NCI-H1436 (cell line): Measurements from ENCODE around the gene RNF19B.
"Not testable (repeated sequence)": the region's sequence is repeated elsewhere in the genome, so short reads cannot be mapped to it uniquely, and the experiment has no call there.

Experiments
- DNase-seq: peaks from one replicate; lab custom pipeline; 2025; lab: John Stamatoyannopoulos, UW

The RNF19B gene

DNA sequence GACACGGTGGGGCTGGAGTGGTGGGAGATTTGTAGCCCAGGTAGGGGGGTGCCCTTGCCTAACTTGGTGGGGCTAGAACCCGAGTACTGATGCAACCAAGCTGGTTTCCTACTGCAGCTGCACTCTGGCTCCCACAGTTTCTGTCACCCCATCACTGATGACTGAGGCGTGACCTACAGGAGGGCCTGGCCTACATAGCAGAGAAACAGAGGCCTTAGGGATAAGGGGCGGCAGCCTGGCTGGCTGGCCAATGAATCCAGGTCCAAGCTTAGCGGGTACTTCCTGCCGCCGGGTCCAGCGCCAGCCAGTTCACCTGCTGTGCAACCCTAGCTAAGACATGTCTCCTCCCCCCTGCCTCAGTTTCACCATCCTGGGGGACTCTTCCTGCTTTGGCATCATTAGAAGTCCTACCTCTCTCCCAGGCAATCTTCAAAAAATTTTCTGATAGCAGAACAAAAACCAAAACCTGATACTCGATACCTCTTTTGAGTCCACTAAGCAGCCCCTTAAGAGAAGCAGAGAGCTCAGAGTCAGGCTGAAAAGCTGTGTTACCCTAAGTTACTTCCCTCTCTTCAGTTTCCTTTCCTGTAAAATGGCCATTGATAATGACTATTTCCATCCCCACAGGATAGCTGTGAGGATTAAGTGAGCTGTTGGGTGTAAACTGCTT lies 27.3 kb upstream of the RNF19B start:
- no peak for DNase-seq

DNA sequence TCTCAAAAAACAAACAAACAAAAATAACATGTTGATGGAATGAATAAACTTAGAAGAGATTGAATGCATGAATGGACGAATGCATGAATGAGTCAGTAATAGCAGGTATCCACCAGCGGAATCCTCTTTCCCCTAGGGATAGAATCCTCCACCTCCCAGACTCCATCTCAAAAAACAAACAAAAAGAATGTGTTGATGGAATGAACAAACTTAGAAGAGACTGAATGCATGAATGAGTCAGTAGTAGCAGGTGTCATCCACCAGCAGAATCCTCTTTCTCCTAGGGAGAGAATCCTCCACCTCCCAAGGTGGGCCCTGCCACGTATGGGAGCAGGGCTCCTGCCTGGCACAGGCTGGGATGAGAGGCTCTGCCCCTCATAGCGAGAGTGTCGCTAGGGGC lies 26.8 kb upstream of the RNF19B start:
- no peak for DNase-seq

DNA sequence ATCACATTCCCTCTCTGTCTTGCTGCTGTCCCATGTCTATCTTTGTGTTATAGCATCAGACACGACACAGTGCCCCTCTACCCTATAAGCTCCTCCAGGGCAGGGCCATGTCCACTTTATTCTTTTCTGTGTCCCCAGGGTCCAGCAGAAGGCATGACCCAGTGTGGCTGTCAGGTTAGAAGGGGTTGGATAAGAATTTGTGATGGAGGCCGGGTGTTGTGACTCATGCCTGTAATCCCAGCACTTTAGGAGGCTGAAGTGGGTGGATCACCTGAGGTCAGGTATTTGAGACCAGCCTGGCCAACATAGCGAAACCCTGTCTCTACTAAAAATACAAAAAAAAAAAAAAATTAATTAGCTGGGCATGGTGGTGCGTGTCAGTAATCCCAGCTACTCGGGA lies 26.3 kb upstream of the RNF19B start:
- DNase-seq, result no peak

DNA sequence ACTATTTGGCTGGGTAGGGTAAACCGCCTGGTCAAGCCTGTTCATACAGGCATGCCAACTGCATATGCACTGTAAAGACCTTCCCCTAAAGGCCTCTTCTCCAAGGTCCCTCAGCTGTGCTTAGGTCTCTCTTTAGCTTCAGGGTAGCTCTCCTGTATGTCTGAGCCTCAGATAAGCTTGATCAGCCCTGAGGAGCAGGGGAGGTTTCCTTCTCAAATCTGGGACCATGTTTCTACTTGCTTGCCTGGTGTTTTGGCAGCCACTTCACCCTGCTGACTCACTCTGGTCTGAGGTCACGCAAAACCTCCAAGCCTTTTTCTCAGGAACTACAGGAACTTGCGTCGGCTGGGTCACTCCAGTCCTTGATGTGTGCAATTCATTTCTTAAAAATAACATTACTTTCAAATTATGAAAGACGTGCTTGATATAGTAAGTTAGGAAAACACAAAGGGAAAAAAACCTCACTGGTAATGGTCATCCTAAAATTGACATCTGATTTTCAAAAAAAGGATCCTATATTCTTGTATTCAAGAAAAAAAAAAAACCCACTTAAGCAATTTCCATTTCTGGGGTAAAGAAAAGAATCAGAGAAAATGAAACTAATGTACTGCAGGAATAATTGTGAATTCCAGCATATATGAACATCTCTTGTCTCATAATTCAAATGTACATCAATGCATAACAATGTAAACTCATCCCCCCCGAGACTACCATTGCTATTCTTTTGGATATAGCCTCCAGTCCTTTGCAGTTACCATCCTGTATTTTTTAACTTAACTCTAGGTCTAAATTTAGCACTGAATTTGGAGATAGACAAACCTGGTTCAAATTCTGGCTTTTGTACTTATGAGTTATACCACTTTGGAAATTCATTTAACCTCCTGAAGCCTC lies 24.8 kb upstream of the RNF19B start:
- DNase-seq, result no peak

DNA sequence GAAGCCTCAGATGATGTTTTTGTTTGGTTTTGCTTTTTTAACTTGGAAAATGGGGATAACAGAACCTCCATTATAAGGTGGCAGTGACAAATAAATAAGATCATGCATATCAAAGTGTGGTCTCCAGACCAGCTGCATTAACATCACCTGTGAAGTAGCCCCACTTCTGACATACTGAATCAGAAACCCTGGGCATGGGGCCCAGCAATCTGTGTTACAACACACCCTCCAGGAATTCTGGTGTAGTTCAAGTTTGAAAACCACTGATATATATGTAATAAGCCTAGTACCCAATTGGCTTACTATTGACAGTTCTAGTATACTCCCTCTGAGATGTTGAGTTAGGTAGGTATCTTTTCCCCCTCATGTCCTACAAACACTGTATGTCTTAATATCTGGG lies 24.1 kb upstream of the RNF19B start:
- DNase-seq, result no peak

DNA sequence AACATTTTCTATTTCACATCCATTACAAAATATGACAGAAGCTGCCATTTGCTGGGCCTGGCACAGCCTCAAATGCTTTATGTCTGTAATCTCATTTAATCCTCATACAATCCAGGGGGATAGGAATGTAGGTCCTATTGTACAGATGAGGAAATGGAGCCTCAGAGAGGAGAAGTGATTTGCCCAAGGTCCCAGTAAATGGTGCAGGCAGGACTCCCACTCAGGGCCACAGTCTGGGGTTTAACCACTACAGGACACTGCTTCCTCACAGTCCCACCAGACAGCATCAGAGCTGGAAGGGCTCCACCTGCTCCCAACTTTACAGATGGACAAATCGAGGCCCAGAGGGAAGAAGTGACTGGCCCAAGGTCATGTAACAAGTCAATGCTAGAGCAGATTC lies 20.6 kb upstream of the RNF19B start:
- no peak for DNase-seq

DNA sequence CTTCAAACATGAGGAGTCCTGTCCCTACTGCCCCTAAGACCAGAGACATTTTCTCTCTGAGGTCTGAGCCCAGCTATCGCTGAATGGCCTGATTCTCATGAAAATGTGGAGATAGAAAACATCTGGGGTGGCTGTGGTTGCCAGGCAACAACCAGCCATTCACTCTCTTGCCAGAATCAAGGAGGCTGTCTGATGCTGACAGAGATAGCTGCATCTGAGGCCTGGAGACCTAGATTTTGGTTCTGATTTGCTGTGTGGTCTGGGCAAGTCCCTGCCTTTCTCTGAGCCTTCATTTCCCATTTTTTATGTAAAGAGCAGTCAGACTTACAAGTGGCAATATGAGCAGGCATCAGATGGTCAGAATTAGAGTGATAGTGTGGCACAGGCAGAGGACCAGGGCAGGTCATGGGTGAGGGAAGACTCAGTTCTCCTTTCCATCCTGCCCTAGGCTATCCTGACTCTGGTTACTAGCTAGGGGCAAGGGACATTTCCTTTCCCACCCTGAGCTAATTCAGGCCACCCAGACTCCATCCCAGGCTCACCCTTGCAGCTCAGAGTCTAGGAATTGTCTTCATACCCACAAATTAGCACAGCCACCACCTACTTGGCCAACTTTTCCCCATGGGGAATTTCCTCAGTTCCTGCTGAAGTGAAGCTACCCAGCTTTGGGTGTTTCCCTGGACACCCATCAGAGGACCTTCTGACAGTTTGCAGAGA lies 20.0 kb upstream of the RNF19B start:
- no peak for DNase-seq

DNA sequence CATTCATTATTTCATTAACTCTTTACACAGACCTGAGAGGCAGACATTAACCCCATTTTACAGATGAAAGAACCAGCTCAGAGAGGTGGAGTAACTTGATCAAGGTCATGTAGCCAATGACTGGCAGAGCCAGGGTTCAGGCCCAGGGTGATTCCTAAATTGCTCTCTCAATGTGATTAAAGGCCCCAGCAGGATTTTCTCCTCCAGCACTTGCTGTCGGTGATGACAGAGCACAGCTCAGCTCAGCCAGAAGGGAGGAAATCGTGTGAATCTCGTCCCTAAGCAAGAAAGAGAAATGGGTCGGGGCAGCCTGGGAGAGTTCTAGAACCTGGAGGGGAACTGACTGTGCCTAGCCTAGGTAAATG lies 19.5 kb upstream of the RNF19B start:
- no peak for DNase-seq

DNA sequence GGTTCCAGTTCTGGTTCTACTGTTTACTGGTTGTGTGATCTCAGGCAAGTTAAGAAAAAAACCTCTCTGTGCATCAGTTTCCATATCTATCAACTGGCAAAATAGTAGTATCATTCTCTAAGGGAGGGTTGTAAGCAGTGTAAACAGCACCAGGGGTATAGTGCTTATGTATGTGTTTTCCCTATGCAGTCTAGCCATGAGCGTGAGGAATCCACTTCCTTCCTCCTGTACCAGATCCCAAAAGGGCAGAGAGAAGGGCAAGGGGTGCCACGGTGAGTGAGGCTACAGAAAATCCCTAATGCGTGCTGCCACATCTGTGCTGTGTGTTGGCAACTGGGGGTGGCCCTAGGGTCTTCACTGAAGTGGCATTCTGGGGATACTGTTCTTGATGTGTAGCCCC lies 18.4 kb upstream of the RNF19B start:
- DNase-seq, result no peak

DNA sequence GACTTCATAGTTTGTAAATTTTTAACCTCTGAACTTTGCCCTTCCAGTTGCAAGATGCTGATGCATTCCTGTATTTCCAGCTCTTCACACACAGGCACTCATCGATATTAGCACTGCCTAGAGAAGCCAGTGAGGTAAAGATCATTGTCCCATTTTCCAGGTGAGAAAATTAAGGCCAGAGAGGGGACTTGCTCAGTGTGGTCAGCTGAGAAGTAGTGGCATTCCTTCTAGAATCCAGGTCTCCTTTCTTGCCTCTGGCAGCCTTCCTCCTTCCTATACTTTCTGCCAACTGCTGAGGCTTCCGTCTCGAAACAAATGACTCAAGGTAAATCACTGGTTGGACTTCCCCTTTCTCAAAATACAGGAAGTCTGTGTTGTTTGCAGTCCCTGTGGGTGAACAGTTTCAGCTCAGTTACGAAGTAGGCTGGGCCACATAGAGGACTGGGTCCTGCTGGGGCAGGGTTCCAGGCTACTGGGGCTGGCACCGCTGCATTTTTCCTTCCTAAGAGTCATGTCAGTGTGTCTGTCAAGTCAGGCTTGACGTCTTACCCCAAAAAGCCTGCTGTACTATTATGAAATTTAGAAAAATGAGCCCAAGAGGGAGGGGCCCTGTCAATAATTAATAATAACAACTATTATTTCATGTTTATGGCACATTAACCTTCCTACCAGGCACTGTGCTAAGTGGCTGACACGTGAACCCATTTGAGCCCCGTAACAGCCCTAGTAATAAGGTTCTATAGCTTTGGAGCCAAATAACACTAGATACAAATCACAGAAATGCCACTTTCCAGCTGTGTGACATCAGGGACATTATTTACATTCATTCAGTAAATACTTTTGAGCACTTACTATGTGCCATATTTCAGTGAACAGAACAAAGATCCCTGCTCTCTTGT lies 16.6 kb upstream of the RNF19B start:
- DNase-seq, result no peak

DNA sequence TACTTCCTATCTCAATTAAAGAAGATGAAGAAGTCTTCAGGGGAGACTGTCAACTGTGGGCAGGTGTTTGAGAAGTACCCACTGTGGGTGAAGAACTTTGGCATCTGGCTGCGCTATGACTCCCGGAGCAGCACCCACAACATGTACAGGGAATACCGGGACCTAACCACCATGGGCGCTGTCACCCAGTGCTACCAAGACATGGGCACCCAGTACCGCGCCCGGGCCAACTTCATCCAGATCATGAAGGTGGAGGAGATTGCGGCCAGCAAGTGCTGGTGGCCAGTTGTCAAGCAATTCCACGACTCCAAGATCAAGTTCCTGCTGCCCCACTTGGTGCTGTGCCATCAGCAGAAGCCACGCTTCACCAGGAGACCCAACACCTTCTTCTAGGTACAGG lies 15.5 kb upstream of the RNF19B start:
- no peak for DNase-seq

DNA sequence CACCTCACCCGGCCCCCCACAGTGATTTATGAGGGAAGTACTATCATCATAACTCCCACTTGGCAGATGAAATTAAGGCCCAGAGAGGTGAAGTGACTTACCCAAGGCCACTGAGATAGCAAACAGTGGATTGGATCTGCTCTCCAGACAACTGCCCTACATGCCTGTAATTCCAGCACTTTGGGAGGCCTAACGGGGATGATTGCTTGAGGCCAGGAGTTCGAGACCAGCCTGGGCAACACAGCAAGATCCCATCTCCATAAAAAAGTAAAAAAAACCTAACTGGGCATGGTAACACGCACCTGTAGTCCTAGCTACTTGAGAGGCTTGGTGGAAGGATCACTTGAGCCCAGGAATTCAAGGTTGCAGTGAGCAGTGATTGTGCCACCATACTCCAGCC lies 14.2 kb upstream of the RNF19B start:
- DNase-seq, result no peak

DNA sequence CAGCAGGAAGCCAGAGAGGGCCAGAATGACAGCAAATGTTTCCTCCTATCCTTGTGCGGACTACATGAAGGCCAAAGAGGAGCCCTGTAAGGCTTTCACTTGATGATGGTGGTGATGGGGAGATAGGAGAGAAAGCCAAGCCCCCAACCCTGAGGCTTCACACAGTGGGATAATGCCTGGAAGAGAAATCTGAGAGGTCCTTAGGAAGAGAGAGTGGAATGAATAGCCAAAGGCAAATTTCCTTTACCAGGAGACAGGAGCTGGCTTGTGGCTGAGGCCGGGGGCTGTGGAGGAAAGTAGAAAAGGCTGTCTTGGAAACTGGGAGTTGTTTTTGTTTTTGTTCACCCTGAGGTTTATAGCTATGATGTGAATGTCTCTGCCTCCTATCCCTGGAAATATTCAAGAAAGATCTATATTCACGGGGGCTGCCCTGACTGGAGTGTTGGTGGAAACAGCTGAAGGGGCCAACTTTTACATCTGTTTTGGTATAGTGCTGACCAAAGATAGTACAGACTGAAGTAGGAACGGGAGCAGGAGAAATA lies 13.0 kb upstream of the RNF19B start:
- DNase-seq, result no peak

DNA sequence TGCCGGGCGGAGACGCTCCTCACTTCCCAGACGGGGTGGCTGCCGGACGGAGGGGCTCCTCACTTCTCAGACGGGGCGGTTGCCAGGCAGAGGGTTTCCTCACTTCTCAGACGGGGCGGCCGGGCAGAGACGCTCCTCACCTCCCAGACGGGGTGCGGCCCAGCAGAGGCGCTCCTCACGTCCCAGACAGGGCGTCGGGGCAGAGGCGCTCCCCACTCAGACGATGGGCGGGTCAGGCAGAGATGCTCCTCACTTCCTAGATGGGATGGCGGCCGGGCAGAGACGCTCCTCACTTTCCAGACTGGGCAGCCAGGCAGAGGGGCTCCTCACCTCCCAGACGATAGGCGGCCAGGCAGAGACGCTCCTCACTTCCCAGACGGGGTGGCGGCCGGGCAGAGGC lies 10.4 kb upstream of the RNF19B start:
- not testable (repeated sequence) for DNase-seq

DNA sequence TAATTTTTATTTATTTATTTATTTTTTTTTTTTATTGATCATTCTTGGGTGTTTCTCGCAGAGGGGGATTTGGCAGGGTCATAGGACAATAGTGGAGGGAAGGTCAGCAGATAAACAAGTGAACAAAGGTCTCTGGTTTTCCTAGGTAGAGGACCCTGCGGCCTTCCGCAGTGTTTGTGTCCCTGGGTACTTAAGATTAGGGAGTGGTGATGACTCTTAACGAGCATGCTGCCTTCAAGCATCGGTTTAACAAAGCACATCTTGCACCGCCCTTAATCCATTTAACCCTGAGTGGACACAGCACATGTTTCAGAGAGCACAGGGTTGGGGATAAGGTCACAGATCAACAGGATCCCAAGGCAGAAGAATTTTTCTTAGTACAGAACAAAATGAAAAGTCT lies 8.8 kb upstream of the RNF19B start:
- DNase-seq, result not testable (repeated sequence)

DNA sequence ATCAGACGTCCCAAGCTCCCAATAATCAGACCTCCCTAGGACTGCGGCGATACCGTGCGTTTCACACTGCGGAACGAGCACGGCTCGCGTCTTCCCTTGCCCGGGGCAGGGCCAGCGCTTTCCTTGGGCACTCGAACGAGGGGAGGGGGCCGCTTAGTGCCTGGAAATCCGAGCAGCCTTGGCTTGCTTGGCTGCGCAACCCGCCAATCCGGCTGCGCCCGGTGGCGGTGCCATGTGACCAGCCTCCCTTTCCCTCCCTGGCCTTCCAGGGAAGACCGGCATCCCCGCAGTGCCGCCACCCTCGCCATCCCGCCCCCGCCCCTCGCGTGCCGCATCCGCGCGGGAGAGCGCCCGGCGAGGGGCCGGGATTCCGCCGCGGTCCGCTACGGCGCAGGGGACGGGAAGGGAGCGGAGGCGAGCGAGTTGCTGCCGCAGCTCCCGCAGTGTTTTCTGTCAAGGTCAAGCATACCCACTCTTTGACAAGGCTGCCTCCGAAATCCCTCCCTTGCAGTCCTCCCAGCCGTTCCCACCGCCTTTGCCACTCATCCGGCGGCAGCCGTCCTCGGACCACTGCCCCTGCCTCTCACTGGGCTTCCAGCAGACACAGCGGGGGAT lies 8.3 kb upstream of the RNF19B start:
- peak; percentile 34 for DNase-seq

DNA sequence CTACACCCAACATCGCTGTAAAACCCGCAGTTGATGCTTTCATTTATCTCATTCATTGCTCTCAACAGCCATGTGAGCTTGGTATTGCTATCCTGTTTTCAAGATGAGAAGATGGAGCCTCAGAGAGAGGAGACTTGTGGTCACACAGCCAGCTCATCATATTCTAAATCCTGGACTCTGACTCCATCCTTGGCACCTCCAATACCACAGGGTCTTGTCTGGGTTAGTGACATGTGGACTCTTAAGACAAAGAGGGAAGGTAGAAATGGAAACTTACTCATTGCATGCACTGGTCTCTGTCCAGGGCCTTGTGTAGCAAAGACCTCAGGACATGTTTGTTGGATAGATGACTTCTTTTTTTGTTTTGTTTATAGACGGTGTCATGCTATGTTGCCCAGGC lies 7.0 kb upstream of the RNF19B start:
- DNase-seq, result no peak

DNA sequence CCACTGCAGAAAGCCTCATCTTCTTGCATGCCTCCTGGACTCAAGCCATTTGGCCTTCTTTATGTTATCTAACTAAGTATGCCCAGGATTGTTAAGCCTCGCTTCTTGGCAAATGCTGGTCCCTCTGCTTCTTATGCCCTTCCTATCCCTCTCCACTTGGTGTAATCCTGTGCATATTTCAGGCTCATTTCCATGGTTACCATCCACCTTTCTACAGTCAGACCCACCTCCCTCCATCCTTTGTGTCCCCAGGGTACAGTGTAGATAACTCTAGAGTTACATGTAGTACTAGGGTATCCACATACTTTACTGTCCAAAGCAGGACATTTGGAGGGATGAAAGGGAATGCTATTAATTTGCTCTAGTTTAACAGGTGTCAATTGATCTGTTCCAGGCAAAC lies 6.5 kb upstream of the RNF19B start:
- DNase-seq, result no peak

DNA sequence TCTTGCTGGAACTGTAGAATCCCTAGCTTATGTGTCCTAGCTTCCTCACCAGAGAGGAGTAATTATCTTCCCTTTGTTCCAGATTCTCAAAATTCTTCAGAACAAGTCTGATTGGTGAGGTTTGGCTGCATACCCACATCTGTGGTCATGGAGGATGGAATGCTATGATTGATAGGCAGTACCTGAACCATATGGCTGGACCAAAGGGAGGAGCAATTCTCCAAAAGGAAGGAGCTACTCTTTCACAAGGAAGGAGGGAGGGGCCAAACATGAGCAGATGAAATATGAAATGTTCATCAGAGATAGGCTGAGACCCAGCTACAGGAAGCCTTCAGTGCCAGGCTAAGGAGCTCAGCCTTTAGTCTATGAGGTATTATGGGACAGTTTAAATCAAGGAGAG lies 5.0 kb upstream of the RNF19B start:
- no peak for DNase-seq

DNA sequence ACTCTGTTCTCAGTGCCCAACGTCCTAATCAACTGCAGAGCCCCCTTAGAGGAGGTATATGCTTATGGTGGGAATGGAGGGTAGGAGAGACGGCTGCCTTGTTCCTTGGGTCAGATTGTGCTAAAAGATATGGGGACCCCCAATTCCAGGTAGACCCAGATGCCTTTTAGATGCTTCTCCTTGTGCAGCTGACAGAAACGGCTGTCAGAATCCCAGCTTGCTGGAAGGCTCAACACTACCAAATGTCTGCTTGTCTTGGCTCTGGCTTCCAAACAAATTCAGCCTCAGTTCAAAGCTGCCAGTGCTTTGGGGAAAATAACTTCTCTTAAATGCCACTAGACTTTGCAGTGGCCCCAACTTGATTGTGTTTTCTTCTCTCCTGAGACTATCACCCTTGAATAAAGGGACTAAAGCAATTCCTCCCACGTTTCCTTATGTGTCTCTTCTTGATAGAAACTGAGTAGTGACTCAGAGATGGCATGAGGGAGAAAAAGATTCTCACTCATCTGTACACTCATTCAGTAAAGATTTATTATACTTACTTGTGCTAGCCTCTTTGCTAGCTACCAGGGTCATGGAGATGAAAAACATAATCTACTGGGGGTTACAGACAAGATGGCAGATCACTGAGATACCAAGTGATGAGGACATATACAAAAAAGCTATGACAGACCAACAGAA lies 3.4 kb upstream of the RNF19B start:
- no peak for DNase-seq

DNA sequence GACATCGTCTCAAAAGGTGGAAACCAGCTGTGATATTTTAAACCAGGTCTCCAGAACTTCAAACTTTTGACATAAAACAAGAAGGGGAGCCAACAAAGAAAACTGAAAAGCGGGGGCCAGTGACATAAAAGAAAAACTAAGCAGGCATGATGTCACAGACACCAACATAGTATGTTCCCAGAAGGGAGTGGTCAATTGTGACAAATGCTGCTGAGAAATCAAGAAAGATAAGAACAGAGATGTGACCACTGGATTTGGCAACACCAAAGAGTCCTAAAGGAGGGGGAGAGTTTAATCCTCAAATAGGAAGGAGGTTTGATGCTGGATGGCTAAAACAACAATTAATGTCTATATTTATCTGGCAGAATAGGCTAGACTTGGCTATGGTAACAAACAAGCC lies 2.3 kb upstream of the RNF19B start:
- DNase-seq, result no peak
